ENCODE measurements around the gene SH3GLB1.

GRCh38 chr1:86782482-86782881 lies 78.1 kb downstream of the SH3GLB1 start:
- TF ChIP-seq CTCF (IDR thresholded peaks at IDR 0.05; ENCODE audit: poor library complexity) (no peak), EZH2 (IDR thresholded peaks at IDR 0.05; ENCODE audit: borderline replicate concordance) (no peak), EZH2phosphoT487 (IDR thresholded peaks at IDR 0.05; ENCODE audit: low read depth, severe bottlenecking, unreplicated experiment) (no peak)

Data from hepatocyte (in vitro differentiated cells).